Esophagus muscularis mucosa (tissue), 4 donors: ENCODE measurements around the gene GPATCH3. TPM values are rescaled to one million over a fixed set of nuclear protein-coding genes. Genes with fewer than 3 reads are reported as not detected.

Source experiments
- DNase-seq: peaks from one replicate; pipeline ENCODE4 v3.0.0-alpha.2; 2017; ENCODE audit errors: extremely low spot score
- H3K27ac ChIP-seq, 4 donors: fragments of 200-600 bp; sonication (generic); replicated peaks in 1 of 4; 1 replicate in 3 of 4; 2 replicates in 1 of 4; pipeline ENCODE4 v1.5.1; 2016 to 2019; ENCODE audit warnings: mild to moderate bottlenecking in 1 of 4
- H3K27me3 ChIP-seq, 4 donors: fragments of 200-600 bp; sonication (generic); one replicate each; pipeline versions ENCODE4 v1.5.1 to v1.6.0; 2016 to 2019
- H3K36me3 ChIP-seq, 4 donors: fragments of 200-600 bp; sonication (generic); one replicate each; pipeline ENCODE4 v1.5.1; 2016 to 2019
- H3K4me1 ChIP-seq, 4 donors: fragments of 200-600 bp; sonication (generic); one replicate each; pipeline ENCODE4 v1.5.1; 2016 to 2019
- H3K4me3 ChIP-seq, 4 donors: fragments of 200-600 bp; sonication (generic); 1 replicate in 2 of 4; 2 replicates in 2 of 4; pipeline ENCODE4 v1.5.1; 2016 to 2019; ENCODE audit warnings: mild to moderate bottlenecking in 4 of 4, moderate library complexity in 1 of 4
- H3K9me3 ChIP-seq, 4 donors: fragments of 200-600 bp; sonication (generic); 1 replicate in 3 of 4; 2 replicates in 1 of 4; pipeline ENCODE4 v1.5.1; 2016 to 2019
- EP300 ChIP-seq: sonication (generic); formaldehyde crosslinking; IDR thresholded peaks from one replicate; pipeline ENCODE4 v1.6.1; 2017; ENCODE audit warnings: antibody characterized with exemption
- POLR2A ChIP-seq: fragments of 450-650 bp; IDR thresholded peaks from one replicate; pipeline ENCODE4 v1.6.1; 2017; ENCODE audit warnings: antibody characterized with exemption, moderate library complexity, mild to moderate bottlenecking, low read depth
- POLR2AphosphoS5 ChIP-seq, 2 donors: sonication (generic); formaldehyde crosslinking; IDR thresholded peaks; one replicate each; pipeline ENCODE4 v1.6.1; 2017; ENCODE audit warnings: antibody characterized with exemption in 2 of 2
- WGBS: methylation state at CpG from one replicate; pipeline ENCODE4 v1.1.5; 2018; 5-methylcytosine and 5-hydroxymethylcytosine counted together
- intact Hi-C: fragments of 100-400 bp; cut with DNase I; formaldehyde crosslinking; loops from one replicate; pipeline ENCODE4 v1.15.1; 2023
- total RNA-seq, 4 donors: library from RNA; depleted of rRNA; stranded (reverse); fragments of >200 nt; gene quantifications; one replicate each; pipeline versions ENCODE4 v1.1.0 to v1.2.1, GENCODE V29; 2016
- TF ChIP-seq, protein P1 (sequence below), 3 experiments: fragments of 200-600 bp in 2 of 3; fragments of 450-650 bp in 1 of 3; sonication (generic) in 2 of 3; IDR thresholded peaks; one replicate each; pipeline ENCODE4 v1.5.1; 2017 to 2019; ENCODE audit warnings: antibody characterized with exemption in 3 of 3, mild to moderate bottlenecking in 2 of 3, moderate library complexity in 1 of 3

Gene GPATCH3
- total RNA-seq, 4 donors from 2014 or later, result 7.5 to 17.0 (median 8.8) TPM

DNA sequence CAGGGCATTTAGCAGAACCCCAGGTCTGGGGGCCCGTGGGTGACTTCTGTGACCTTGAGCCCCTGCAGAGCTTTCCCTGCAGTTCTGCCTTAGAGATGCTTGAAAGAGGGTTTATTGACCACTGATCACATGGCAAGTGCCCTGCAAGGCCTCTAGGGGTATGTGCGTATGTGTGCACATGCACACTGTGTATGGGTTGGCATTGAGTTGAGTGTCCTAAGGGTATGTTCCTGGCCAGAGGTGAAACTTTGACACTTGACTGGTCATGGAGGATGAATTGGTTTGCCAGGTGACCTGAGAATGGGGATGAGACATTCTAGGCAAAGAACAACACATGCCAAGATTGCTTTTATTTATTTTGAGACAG, 38.4 kb upstream of the GPATCH3 start:
- TF ChIP-seq, protein P1, sequence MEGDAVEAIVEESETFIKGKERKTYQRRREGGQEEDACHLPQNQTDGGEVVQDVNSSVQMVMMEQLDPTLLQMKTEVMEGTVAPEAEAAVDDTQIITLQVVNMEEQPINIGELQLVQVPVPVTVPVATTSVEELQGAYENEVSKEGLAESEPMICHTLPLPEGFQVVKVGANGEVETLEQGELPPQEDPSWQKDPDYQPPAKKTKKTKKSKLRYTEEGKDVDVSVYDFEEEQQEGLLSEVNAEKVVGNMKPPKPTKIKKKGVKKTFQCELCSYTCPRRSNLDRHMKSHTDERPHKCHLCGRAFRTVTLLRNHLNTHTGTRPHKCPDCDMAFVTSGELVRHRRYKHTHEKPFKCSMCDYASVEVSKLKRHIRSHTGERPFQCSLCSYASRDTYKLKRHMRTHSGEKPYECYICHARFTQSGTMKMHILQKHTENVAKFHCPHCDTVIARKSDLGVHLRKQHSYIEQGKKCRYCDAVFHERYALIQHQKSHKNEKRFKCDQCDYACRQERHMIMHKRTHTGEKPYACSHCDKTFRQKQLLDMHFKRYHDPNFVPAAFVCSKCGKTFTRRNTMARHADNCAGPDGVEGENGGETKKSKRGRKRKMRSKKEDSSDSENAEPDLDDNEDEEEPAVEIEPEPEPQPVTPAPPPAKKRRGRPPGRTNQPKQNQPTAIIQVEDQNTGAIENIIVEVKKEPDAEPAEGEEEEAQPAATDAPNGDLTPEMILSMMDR (IDR thresholded peaks at IDR 0.05), result no peak
- TF ChIP-seq POLR2AphosphoS5 (IDR thresholded peaks at IDR 0.05) (no peak), POLR2A (no peak), EP300 (no peak)
- H3K4me1 ChIP-seq, result peaks cover 0 to 4% (median 0%) of the 10 kb centered on the region in 4 donors
- no peaks in the 10 kb centered on the region for H3K9me3 ChIP-seq
- WGBS, result 95% methylated on average over 2 of the region's 2 CpGs
- DNase-seq, result no peak
- H3K27me3 ChIP-seq, result no peaks in the 10 kb centered on the region
- intact Hi-C loops, result no loop called here
- H3K36me3 ChIP-seq, result peaks cover 23 to 75% (median 58%) of the 10 kb centered on the region in 4 donors
- H3K27ac ChIP-seq, result no peak overlapping the region
- no peak overlapping the region for H3K4me3 ChIP-seq

DNA sequence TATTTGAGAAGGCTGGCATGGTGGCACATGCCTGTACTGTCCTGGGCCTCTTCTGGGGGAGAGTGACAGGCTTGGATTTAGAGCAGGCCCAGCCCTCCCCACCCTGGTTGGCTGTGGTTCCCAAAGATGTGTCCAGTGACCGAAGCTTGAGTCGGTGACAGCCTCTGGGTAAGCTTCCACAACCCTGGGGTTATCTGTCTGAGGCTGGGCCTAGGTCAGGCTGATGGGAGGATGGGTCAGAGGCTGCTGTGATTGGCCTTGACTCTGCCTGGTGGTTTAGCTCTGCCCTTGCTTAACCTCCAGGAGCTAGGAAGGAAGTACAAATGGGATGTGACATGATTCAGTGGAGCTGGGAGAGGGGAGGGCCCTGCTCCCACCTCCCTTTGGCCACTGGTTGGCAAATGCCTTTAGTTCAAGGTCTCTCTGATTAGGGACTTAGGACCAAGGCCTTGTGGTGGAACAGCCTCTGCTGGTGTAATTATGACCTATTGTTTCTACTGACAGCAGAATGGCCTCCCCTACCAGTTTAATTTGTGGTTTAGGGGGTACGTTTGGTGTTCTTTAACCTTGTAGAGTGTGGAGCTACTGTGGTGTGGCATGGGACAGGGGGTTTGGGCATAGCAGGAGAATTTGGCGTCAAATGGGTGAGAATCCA, 37.9 kb upstream of the GPATCH3 start:
- no peak for DNase-seq
- H3K4me3 ChIP-seq, result no peak overlapping the region
- no peak overlapping the region for H3K27ac ChIP-seq
- TF ChIP-seq, protein P1 (IDR thresholded peaks at IDR 0.05), result no peak
- no peak for TF ChIP-seq POLR2A
- TF ChIP-seq POLR2AphosphoS5 (IDR thresholded peaks at IDR 0.05), result no peak
- no peak for TF ChIP-seq EP300
- H3K9me3 ChIP-seq, result no peaks in the 10 kb centered on the region
- H3K4me1 ChIP-seq, result peaks cover 0 to 4% (median 0%) of the 10 kb centered on the region in 4 donors
- 81% methylated on average over 4 of the region's 4 CpGs for WGBS
- peaks cover 18 to 75% (median 58%) of the 10 kb centered on the region in 4 donors for H3K36me3 ChIP-seq
- no peaks in the 10 kb centered on the region for H3K27me3 ChIP-seq
- intact Hi-C loops, result no loop called here

DNA sequence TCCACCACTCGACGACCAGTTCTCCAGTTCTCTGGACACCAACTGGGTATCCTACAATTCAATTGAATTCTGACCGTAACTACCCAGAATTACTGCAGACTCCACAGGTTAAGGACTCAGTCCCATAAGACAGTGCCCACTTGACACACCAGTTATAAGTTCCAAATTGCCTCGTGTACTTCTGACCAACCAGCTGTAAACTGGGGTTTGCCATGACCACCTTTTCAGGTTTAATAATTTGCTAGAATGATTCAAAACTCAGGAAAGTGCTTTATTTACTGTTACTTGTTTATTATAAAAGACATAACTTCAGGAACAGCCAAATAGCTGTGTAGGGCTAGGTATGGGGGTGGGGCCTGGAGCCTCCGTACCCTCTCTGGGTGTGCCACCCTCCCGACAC, 36.6 kb upstream of the GPATCH3 start:
- H3K9me3 ChIP-seq, result no peaks in the 10 kb centered on the region
- no peak for DNase-seq
- H3K36me3 ChIP-seq, result peaks cover 6 to 75% (median 51%) of the 10 kb centered on the region in 4 donors
- intact Hi-C loops, result no loop called here
- WGBS, result 81% methylated on average over 6 of the region's 6 CpGs
- no peak overlapping the region for H3K27ac ChIP-seq
- TF ChIP-seq POLR2A (no peak), POLR2AphosphoS5 (IDR thresholded peaks at IDR 0.05) (no peak), EP300 (no peak)
- TF ChIP-seq, protein P1 (IDR thresholded peaks at IDR 0.05), result no peak
- peaks cover 0 to 4% (median 0%) of the 10 kb centered on the region in 4 donors for H3K4me1 ChIP-seq
- no peaks in the 10 kb centered on the region for H3K27me3 ChIP-seq
- H3K4me3 ChIP-seq, result no peak overlapping the region

DNA sequence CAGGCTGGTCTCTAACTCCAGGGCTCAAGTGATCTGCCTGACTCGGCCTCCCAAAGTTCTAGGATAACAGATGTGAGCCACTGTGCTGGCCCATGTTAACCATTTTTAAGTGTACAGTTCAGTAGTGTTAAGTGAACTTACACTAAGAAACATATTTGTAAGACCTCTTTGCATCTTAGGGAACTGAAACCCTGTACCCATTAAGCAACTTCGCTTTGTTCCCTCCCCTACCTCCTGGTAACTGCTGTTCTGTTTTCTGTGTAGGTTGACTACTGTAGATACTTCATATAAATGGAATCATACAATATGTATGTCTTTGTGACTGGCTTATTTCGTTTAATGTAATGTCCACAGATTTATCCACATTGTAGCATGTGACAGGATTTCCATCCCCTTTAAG, 32.3 kb upstream of the GPATCH3 start:
- Histone ChIP-seq H3K27ac (no peak overlapping the region), H3K36me3 (peaks cover 15 to 89% (median 61%) of the 10 kb centered on the region in 4 donors), H3K27me3 (no peaks in the 10 kb centered on the region), H3K4me1 (no peaks in the 10 kb centered on the region), H3K4me3 (no peak overlapping the region), H3K9me3 (no peaks in the 10 kb centered on the region)
- intact Hi-C loops, result no loop called here
- no peak for DNase-seq
- WGBS, result 71% methylated on average over 3 of the region's 3 CpGs
- no peak for TF ChIP-seq POLR2AphosphoS5 (IDR thresholded peaks at IDR 0.05)
- no peak for TF ChIP-seq POLR2A
- TF ChIP-seq, protein P1 (IDR thresholded peaks at IDR 0.05), result no peak

DNA sequence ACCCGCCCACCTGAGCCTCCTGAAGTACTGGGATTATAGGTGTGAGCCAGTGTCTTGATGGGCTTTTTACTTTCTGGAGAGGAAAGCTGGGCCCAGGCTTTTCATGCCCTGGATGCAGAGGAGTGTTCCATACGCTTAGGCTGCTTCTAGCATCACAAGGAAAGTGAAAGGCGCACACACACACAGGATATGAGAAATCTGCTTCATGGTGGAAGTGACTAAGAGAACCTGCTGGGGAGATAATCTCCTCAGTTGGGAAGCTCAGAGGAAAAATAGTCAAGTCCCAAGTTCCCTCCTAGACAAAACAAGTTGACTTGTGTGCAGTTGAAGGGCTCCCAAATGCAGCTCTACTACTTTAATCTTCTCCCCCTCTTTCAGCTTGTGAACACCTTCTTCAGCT, 23.4 kb upstream of the GPATCH3 start:
- Histone ChIP-seq H3K27me3 (no peaks in the 10 kb centered on the region), H3K27ac (no peak overlapping the region), H3K4me1 (peaks cover 17 to 28% (median 24%) of the 10 kb centered on the region in 4 donors), H3K9me3 (no peaks in the 10 kb centered on the region), H3K36me3 (peaks cover 37 to 51% (median 47%) of the 10 kb centered on the region in 4 donors), H3K4me3 (no peak overlapping the region)
- no peak for DNase-seq
- TF ChIP-seq POLR2AphosphoS5 (IDR thresholded peaks at IDR 0.05) (no peak), EP300 (no peak), POLR2A (no peak)
- TF ChIP-seq, protein P1 (IDR thresholded peaks at IDR 0.05), result no peak
- intact Hi-C loops, result no loop called here
- 95% methylated on average over 3 of the region's 3 CpGs for WGBS
